Liver (tissue), 9 donors: Measurements from ENCODE around the gene SKAP2. TPM values are rescaled to one million over a fixed set of nuclear protein-coding genes. Genes with fewer than 3 reads are reported as not detected.

Source experiments
- DNase-seq: peaks from one replicate; pipeline ENCODE4 v3.0.0-alpha.2; 2017; ENCODE audit warnings: low spot score
- H3K27ac ChIP-seq, 2 donors: one replicate each; pipeline ENCODE4 v1.7.0; 2013; ENCODE audit warnings: inconsistent platforms in 2 of 2, low read length in 2 of 2, control low read depth in 1 of 2, low read depth in 1 of 2, mild to moderate bottlenecking in 1 of 2
- H3K27me3 ChIP-seq, 4 donors: one replicate each; pipeline versions ENCODE4 v1.6.1 to v1.7.0; 2013; ENCODE audit warnings: low read length in 3 of 4, inconsistent platforms in 1 of 4, mild to moderate bottlenecking in 1 of 4, moderate library complexity in 1 of 4; ENCODE audit not compliant: control insufficient read depth in 4 of 4, insufficient read depth in 4 of 4
- H3K36me3 ChIP-seq, 4 donors: one replicate each; pipeline versions ENCODE4 v1.6.1 to v1.7.0; 2013; ENCODE audit warnings: low read length in 3 of 4, mild to moderate bottlenecking in 3 of 4, low read depth in 1 of 4, moderate library complexity in 1 of 4; ENCODE audit not compliant: control insufficient read depth in 4 of 4, insufficient read depth in 3 of 4
- H3K4me1 ChIP-seq, 4 donors: one replicate each; pipeline versions ENCODE4 v1.6.1 to v1.7.0; 2013; ENCODE audit warnings: low read length in 3 of 4, mild to moderate bottlenecking in 3 of 4, moderate library complexity in 1 of 4; ENCODE audit not compliant: control insufficient read depth in 4 of 4, insufficient read depth in 4 of 4
- H3K4me3 ChIP-seq, 3 donors: one replicate each; pipeline versions ENCODE4 v1.6.1 to v1.7.0; 2013; ENCODE audit warnings: low read length in 3 of 3, control low read depth in 1 of 3, low read depth in 1 of 3, mild to moderate bottlenecking in 1 of 3
- H3K9ac ChIP-seq, 2 donors: one replicate each; pipeline ENCODE4 v1.7.0; 2013; ENCODE audit warnings: low read length in 2 of 2, mild to moderate bottlenecking in 2 of 2, moderate library complexity in 2 of 2, control low read depth in 1 of 2, low read depth in 1 of 2
- H3K9me3 ChIP-seq, 4 donors: one replicate each; pipeline versions ENCODE4 v1.6.1 to v1.7.0; 2013; ENCODE audit warnings: low read length in 3 of 4; ENCODE audit not compliant: control insufficient read depth in 4 of 4
- ATF3 ChIP-seq: IDR thresholded peaks from 2 replicates; pipeline ENCODE4 v1.6.1; 2016; ENCODE audit warnings: antibody characterized with exemption
- CTCF ChIP-seq: fragments of 150-350 bp; IDR thresholded peaks from 2 replicates; pipeline ENCODE4 v1.5.1; 2017; ENCODE audit warnings: improper control_type of control experiment, low read depth, low read length; ENCODE audit not compliant: missing input control
- EGR1 ChIP-seq, 2 donors: IDR thresholded peaks; 2 replicates each; pipeline ENCODE4 v1.6.1; 2016 to 2018; ENCODE audit warnings: antibody characterized with exemption in 2 of 2, low read depth in 2 of 2
- FOXA1 ChIP-seq: IDR thresholded peaks from 2 replicates; pipeline ENCODE4 v1.6.1; 2016; ENCODE audit warnings: antibody characterized with exemption
- FOXA2 ChIP-seq: IDR thresholded peaks from 2 replicates; pipeline ENCODE4 v1.6.1; 2016; ENCODE audit warnings: antibody characterized with exemption
- GABPA ChIP-seq, 2 donors: IDR thresholded peaks in 1 of 2; conservative IDR thresholded peaks in 1 of 2; 2 replicates each; pipeline ENCODE4 v1.6.1; 2016; ENCODE audit warnings: antibody characterized with exemption in 2 of 2, mild to moderate bottlenecking in 1 of 2, moderate library complexity in 1 of 2
- HNF4A ChIP-seq, 2 donors: conservative IDR thresholded peaks; 2 replicates each; pipeline ENCODE4 v1.6.1; 2016; ENCODE audit warnings: antibody characterized with exemption in 2 of 2, mild to moderate bottlenecking in 2 of 2
- HNF4G ChIP-seq: IDR thresholded peaks from 2 replicates; pipeline ENCODE4 v1.6.1; 2016; ENCODE audit warnings: antibody characterized with exemption
- JUND ChIP-seq, 2 donors: IDR thresholded peaks; 2 replicates each; pipeline ENCODE4 v1.6.1; 2016; ENCODE audit warnings: antibody characterized with exemption in 2 of 2
- MAX ChIP-seq: IDR thresholded peaks from 2 replicates; pipeline ENCODE4 v1.6.1; 2016; ENCODE audit warnings: antibody characterized with exemption
- NR2F2 ChIP-seq: IDR thresholded peaks from 2 replicates; pipeline ENCODE4 v1.6.1; 2016; ENCODE audit warnings: antibody characterized with exemption
- RAD21 ChIP-seq, 2 donors: IDR thresholded peaks; 2 replicates each; pipeline ENCODE4 v1.6.1; 2016; ENCODE audit warnings: antibody characterized with exemption in 2 of 2, mild to moderate bottlenecking in 2 of 2
- REST ChIP-seq: IDR thresholded peaks from 2 replicates; pipeline ENCODE4 v1.6.1; 2016; ENCODE audit warnings: antibody characterized with exemption, mild to moderate bottlenecking
- RXRA ChIP-seq, 2 donors: IDR thresholded peaks; 2 replicates each; pipeline ENCODE4 v1.6.1; 2017 to 2018; ENCODE audit warnings: antibody characterized with exemption in 2 of 2, mild to moderate bottlenecking in 1 of 2
- SP1 ChIP-seq: IDR thresholded peaks from 2 replicates; pipeline ENCODE4 v1.6.1; 2018; ENCODE audit warnings: antibody characterized with exemption, mild to moderate bottlenecking
- TAF1 ChIP-seq: conservative IDR thresholded peaks from 2 replicates; pipeline ENCODE4 v1.6.1; 2016; ENCODE audit warnings: antibody characterized with exemption, mild to moderate bottlenecking
- YY1 ChIP-seq: IDR thresholded peaks from 2 replicates; pipeline ENCODE4 v1.6.1; 2016; ENCODE audit warnings: antibody characterized with exemption, mild to moderate bottlenecking
- ZBTB33 ChIP-seq: IDR thresholded peaks from 2 replicates; pipeline ENCODE4 v1.6.1; 2016; ENCODE audit warnings: antibody characterized with exemption
- WGBS: extraction: QIAGEN DNeasy Blood & Tissue Kit; methylation state at CpG from one replicate; pipeline ENCODE4 v1.1.7; 2013; 5-methylcytosine and 5-hydroxymethylcytosine counted together
- polyA plus RNA-seq, 2 donors: library from polyadenylated mRNA; stranded (reverse) in 1 of 2; unstranded in 1 of 2; fragments of 200-250 nt in 1 of 2; fragments of >200 nt in 1 of 2; fragmentation: Nextera tagmentation in 1 of 2; extraction: Ambion mirVana in 1 of 2; gene quantifications; one replicate each; pipeline versions ENCODE4 v1.2.1 to v1.2.3, GENCODE V29; 2013 to 2015
- total RNA-seq, 2 donors: library from RNA; depleted of rRNA; stranded (reverse); fragments of >200 nt; gene quantifications; one replicate each; pipeline ENCODE4 v1.2.3, GENCODE V29; 2014
- donor health status: healthy.
- donor health status: healthy.
- donor health status: healthy.
- donor health status: healthy.
- donor health status: healthy.

SKAP2 gene
- total and polyA plus RNA-seq, 4 donors, result 3.4 to 9.2 (median 5.1) TPM

- Histone ChIP-seq H3K9me3 (no peaks in the 10 kb centered on the region), H3K27me3 (no peaks in the 10 kb centered on the region), H3K27ac (no peak overlapping the region), H3K4me1 (no peaks in the 10 kb centered on the region), H3K36me3 (no peaks in the 10 kb centered on the region), H3K9ac (no peak overlapping the region), H3K4me3 (no peak overlapping the region)
- no peak for DNase-seq
- 60% methylated on average over 2 of the region's 2 CpGs for WGBS
- TF ChIP-seq JUND (IDR thresholded peaks at IDR 0.05) (no peak), NR2F2 (no peak)
Observed at GRCh38 chr7:26743205-26743604, 121.2 kb downstream of the SKAP2 start.

- Histone ChIP-seq H3K9ac (no peak overlapping the region), H3K36me3 (no peaks in the 10 kb centered on the region), H3K27me3 (no peaks in the 10 kb centered on the region), H3K27ac (no peak overlapping the region), H3K4me1 (no peaks in the 10 kb centered on the region), H3K4me3 (no peak overlapping the region), H3K9me3 (no peaks in the 10 kb centered on the region)
- TF ChIP-seq CTCF (no peak), RAD21 (IDR thresholded peaks at IDR 0.05) (no peak), MAX (no peak), FOXA1 (no peak), NR2F2 (no peak), JUND (IDR thresholded peaks at IDR 0.05) (no peak), ATF3 (no peak), SP1 (no peak), FOXA2 (no peak), TAF1 (no peak), REST (no peak), RXRA (IDR thresholded peaks at IDR 0.05) (no peak), EGR1 (IDR thresholded peaks at IDR 0.05; ENCODE audit: low read depth in 2 of 2) (no peak), HNF4G (no peak), GABPA (IDR thresholded peaks at IDR 0.05 in 1 of 2, conservative IDR thresholded peaks at IDR 0.05 in 1 of 2) (no peak), HNF4A (conservative IDR thresholded peaks at IDR 0.05) (no peak), ZBTB33 (no peak), YY1 (no peak)
- no peak for DNase-seq
- 72% methylated on average over 2 of the region's 2 CpGs for WGBS
Observed at GRCh38 chr7:26735976-26736600, 128.3 kb downstream of the SKAP2 start.
